ENCODE data around the gene PDE4B. TPM values are rescaled to one million over a fixed set of nuclear protein-coding genes. Genes with fewer than 3 reads are reported as not detected.
"Not testable (repeated sequence)": the region's sequence is repeated elsewhere in the genome, so short reads cannot be mapped to it uniquely, and the experiment has no call there.

The PDE4B gene
- total RNA-seq, 1 donor from 2014 or later = 10.9 TPM

DNA sequence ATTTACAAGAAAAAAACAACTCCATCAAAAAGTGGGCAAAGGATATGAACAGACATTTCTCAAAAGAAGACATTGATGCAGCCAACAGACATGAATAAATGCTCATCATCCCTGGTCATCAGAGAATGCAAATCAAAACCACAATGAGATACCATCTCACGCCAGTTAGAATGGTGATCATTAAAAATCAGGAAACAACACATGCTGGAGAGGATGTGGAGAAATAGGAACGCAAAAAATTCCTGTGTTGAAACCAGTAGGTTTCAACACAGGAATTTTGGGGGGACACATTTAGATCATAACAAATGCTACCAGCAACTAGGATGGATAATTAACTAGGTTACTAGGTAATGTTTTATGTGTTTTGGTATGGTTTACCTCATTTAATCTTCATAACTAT, 529.8 kb downstream of the PDE4B start:
- DNase-seq; H3K36me3 Mint-ChIP-seq (ENCODE audit: low read depth); H3K27me3 Mint-ChIP-seq; H3K27ac Mint-ChIP-seq; H3K4me3 Mint-ChIP-seq; intact Hi-C loops (cut with micrococcal nuclease): not testable (repeated sequence)
- Mint-ChIP-seq H3K4me1 (peaks cover 19% of the 10 kb centered on the region), H3K9me3 (peaks cover 21% of the 10 kb centered on the region)

GRCh38 chr1:66323958-66324625, 531.4 kb downstream of the PDE4B start:
- Mint-ChIP-seq H3K4me3 (no peak overlapping the region), H3K27me3 (no peaks in the 10 kb centered on the region), H3K4me1 (peaks cover 29% of the 10 kb centered on the region), H3K9me3 (peaks cover 19% of the 10 kb centered on the region), H3K36me3 (ENCODE audit: low read depth) (peaks cover 7% of the 10 kb centered on the region), H3K27ac (peak overlapping the region; percentile 10)
- DNase-seq = no peak
- intact Hi-C loops (cut with micrococcal nuclease) = no loop called here

DNA sequence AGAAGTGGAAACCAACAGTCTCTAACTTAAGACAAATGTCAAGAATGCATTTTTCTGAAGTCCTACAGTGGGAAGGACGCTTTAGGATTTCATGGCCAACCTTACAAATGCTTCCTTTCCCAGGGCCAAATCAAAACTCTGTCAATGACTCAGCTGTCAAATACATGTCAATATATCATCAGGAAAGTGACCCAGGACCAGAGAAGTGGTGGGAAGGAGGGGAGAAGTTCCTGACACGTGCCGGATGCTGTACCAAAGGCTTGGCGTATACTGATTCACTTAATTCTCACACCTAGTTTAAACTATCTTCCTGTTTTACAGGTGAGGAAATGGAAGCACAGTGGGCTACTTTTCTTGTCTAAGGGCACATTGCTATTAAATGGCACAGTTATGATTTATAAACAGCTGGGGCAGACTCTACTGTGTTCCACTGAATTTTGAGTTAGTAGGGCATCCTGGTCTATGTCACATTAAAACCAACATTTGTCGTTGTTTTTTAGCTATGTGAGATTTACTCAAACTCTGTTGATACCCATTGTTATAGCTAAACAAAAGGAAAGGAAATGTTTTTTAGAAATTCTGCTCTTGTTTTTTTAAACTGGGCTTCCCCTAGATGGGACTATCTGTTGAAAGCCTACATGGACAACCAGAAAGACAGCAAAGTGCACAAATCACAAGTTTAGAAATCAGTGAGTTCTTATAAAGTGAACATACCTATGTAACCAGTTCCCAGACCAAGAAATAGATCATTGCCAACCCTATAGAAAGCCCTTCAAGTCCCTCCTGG, 533.1 kb downstream of the PDE4B start:
- intact Hi-C loops (cut with micrococcal nuclease) = no loop called here
- DNase-seq = no peak
- Mint-ChIP-seq H3K4me3 (no peak overlapping the region), H3K4me1 (peaks cover 40% of the 10 kb centered on the region), H3K27me3 (no peaks in the 10 kb centered on the region), H3K36me3 (ENCODE audit: low read depth) (peaks cover 3% of the 10 kb centered on the region), H3K9me3 (peaks cover 13% of the 10 kb centered on the region), H3K27ac (no peak overlapping the region)

DNA sequence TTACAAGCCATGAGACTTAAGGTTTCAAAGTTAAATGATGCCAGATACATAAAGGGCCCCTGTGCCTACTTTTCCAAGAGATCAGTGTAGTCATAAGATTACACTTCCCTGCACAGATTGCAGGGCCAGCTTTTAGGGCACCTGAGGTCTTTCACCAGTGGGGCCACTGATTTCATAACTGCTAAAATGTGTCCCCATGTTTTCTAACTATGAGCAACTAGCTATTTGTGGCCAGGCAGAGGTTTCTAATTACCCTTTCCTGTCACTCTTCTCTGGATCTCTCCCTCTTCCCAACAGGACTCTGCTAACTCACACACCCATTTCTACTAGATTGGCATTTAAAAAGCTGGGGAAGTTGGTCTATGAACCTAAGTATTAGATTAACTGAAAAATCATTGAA, 534.2 kb downstream of the PDE4B start:
- no peaks in the 10 kb centered on the region for H3K36me3 Mint-ChIP-seq (ENCODE audit: low read depth)
- no peaks in the 10 kb centered on the region for H3K27me3 Mint-ChIP-seq
- peaks cover 6% of the 10 kb centered on the region for H3K9me3 Mint-ChIP-seq
- intact Hi-C loops (cut with micrococcal nuclease) = no loop called here
- no peak for DNase-seq
- H3K4me1 Mint-ChIP-seq = peaks cover 44% of the 10 kb centered on the region
- no peak overlapping the region for H3K27ac Mint-ChIP-seq
- H3K4me3 Mint-ChIP-seq = no peak overlapping the region

DNA sequence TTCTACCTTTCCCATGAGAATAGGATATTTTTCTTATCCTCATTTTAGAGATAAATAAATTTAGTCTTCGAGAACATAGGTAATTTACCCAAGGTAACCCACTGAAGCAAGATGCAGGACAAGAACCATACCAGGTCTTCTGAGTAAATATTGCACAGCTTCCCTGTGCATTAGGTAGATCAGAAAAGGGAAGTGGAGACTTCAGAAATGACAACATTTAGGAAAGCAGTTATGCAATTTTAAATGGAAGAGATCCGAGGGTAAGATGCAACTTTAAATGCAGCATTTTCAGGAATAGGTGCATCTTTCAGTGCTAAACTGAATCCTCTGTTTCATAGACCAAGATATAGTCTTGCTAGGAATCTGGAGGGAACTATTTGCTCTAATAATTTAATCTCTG, 534.9 kb downstream of the PDE4B start:
- intact Hi-C loops (cut with micrococcal nuclease) = no loop called here
- Mint-ChIP-seq H3K4me3 (no peak overlapping the region), H3K27ac (no peak overlapping the region), H3K9me3 (no peaks in the 10 kb centered on the region), H3K36me3 (ENCODE audit: low read depth) (no peaks in the 10 kb centered on the region), H3K27me3 (no peaks in the 10 kb centered on the region), H3K4me1 (peaks cover 45% of the 10 kb centered on the region)
- no peak for DNase-seq

DNA sequence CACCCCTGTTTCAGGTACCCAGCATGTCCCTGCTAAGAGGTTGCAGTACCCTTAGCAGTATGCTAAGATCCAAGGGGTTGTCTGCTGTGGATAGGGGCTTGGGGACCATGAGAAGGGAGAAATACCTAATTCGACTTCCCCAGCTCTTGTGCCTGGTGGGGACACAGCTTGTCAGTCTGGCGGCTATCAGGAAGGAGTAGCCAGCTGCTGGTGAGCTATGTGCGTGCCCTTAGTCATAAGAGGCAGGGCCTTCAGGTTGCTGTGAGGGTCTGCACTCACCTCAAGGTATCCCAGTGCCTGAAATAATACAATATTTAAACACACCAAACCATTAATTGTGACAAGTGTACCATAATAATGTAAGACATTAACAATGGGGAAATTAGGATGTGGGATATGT, 536.2 kb downstream of the PDE4B start:
- Mint-ChIP-seq H3K9me3 (no peaks in the 10 kb centered on the region), H3K4me1 (peaks cover 47% of the 10 kb centered on the region), H3K27ac (no peak overlapping the region), H3K36me3 (ENCODE audit: low read depth) (peaks cover 1% of the 10 kb centered on the region), H3K27me3 (no peaks in the 10 kb centered on the region), H3K4me3 (no peak overlapping the region)
- no peak for DNase-seq
- intact Hi-C loops (cut with micrococcal nuclease) = no loop called here

DNA sequence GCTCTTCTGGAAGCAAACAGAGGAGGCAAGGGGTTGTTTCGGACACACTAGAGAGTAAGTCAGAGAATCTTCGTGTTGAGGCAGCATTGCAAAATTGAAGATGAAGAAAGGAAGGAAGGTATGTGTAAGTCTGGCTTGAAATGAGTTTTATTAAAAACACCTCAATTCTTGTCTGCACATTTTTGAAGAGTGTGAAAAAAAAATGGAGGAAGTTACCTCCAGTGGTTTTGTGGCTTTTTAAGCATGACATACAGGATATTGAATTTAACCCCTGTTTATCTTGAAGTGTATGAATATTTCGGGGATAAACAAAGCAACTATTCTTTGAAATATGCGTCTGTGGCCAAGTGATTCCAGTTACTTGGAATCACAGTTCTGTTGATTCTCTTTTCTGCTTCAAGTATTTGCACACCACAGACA, 538.0 kb downstream of the PDE4B start:
- peak overlapping the region; percentile 86 for H3K27ac Mint-ChIP-seq

GRCh38 chr1:66331658-66332547, 539.2 kb downstream of the PDE4B start:
- Mint-ChIP-seq H3K36me3 (ENCODE audit: low read depth) (peaks cover 11% of the 10 kb centered on the region), H3K4me1 (peaks cover 56% of the 10 kb centered on the region), H3K4me3 (peak overlapping the region; percentile 98), H3K9me3 (no peaks in the 10 kb centered on the region), H3K27ac (peak overlapping the region; percentile 97), H3K27me3 (no peaks in the 10 kb centered on the region)
- intact Hi-C loops (cut with micrococcal nuclease) = loop anchor here (1.0 to 10.0 kb wide), 11 partner anchors 31 to 1353 kb away; partner anchors contain the start of genes DNAI4, GADD45A and MIER1
- DNase-seq = peak; percentile 82

More for the DNA sequence above, 538.0 kb downstream of the PDE4B start:
- H3K4me3 Mint-ChIP-seq = peak overlapping the region; percentile 73
- intact Hi-C loops (cut with micrococcal nuclease) = loop anchor here (5.0 to 10.0 kb wide), 4 partner anchors 518 to 1354 kb away; partner anchors contain the start of genes DNAI4, GADD45A and MIER1
- H3K9me3 Mint-ChIP-seq = no peaks in the 10 kb centered on the region
- H3K36me3 Mint-ChIP-seq (ENCODE audit: low read depth) = peaks cover 8% of the 10 kb centered on the region
- H3K27me3 Mint-ChIP-seq = no peaks in the 10 kb centered on the region
- peaks cover 48% of the 10 kb centered on the region for H3K4me1 Mint-ChIP-seq
- peak; percentile 81 for DNase-seq

- intact Hi-C loops (cut with micrococcal nuclease) = loop anchor here (1.0 to 10.0 kb wide), 11 partner anchors 31 to 1352 kb away; partner anchors contain the start of genes DNAI4, GADD45A and MIER1
- H3K4me1 Mint-ChIP-seq = peaks cover 59% of the 10 kb centered on the region
Measured at GRCh38 chr1:66332548-66332901, 539.8 kb downstream of the PDE4B start.

GRCh38 chr1:66333466-66334199, 540.9 kb downstream of the PDE4B start:
- intact Hi-C loops (cut with micrococcal nuclease) = loop anchor here (5.0 to 10.0 kb wide), 4 partner anchors 521 to 1351 kb away; partner anchors contain the start of genes DNAI4, GADD45A and MIER1
- Mint-ChIP-seq H3K4me3 (peak overlapping the region; percentile 98), H3K36me3 (ENCODE audit: low read depth) (peaks cover 20% of the 10 kb centered on the region), H3K4me1 (peaks cover 57% of the 10 kb centered on the region), H3K9me3 (no peaks in the 10 kb centered on the region), H3K27ac (peak overlapping the region; percentile 92), H3K27me3 (no peaks in the 10 kb centered on the region)
- peak; percentile 73 for DNase-seq

More at GRCh38 chr1:66332548-66332901, 539.8 kb downstream of the PDE4B start:
- Mint-ChIP-seq H3K27ac (peak overlapping the region; percentile 97), H3K9me3 (no peaks in the 10 kb centered on the region), H3K36me3 (ENCODE audit: low read depth) (peaks cover 14% of the 10 kb centered on the region), H3K4me3 (peak overlapping the region; percentile 98), H3K27me3 (no peaks in the 10 kb centered on the region)
- no peak for DNase-seq

DNA sequence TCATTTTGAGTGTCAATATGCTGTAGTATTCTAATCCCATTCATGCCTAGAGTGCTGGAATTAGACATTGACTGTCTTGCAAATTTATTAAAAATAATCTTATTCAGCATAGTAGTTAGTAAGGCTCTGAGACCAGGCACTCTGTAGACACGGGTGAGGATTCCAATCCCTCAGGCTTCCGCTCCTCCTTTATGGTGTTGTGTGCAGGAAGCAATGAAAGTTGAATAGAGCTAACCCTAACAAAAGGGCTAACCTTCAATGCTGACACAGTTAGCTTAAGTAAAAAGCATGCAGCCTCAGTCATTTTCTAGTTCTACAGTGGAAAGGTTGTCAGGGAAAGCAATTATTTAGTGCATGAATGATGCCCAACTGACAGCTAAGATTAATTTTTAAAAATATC, 541.6 kb downstream of the PDE4B start:
- DNase-seq = peak; percentile 73
- H3K4me3 Mint-ChIP-seq = peak overlapping the region; percentile 98
- H3K27me3 Mint-ChIP-seq = no peaks in the 10 kb centered on the region
- no peaks in the 10 kb centered on the region for H3K9me3 Mint-ChIP-seq
- peak overlapping the region; percentile 92 for H3K27ac Mint-ChIP-seq
- intact Hi-C loops (cut with micrococcal nuclease) = loop anchor here (5.0 to 10.0 kb wide), 4 partner anchors 522 to 1350 kb away; partner anchors contain the start of genes DNAI4, GADD45A and MIER1
- peaks cover 56% of the 10 kb centered on the region for H3K4me1 Mint-ChIP-seq
- peaks cover 21% of the 10 kb centered on the region for H3K36me3 Mint-ChIP-seq (ENCODE audit: low read depth)

DNA sequence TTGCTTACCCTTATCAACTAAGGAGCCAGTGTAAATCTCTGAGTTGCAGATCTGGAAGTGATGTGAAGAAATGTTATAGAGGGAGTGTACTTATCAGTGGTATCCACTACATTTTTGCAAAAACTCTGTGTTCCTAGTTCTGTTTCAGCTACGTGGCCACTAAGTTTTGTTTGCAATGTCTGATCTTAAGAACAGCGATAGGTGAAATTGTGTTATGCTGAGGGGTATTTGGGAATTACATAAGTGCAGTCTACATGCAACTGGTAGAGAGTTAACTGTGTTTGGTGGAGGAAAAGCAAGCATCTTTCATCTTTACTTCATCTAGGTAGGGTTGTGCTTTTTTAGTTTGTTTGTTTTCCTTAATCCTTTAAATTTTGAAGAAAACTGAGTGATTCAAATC, 542.4 kb downstream of the PDE4B start:
- DNase-seq = no peak
- no peaks in the 10 kb centered on the region for H3K27me3 Mint-ChIP-seq
- H3K4me1 Mint-ChIP-seq = peaks cover 55% of the 10 kb centered on the region
- intact Hi-C loops (cut with micrococcal nuclease) = loop anchor here (10.0 kb wide), 3 partner anchors 590 to 1350 kb away; partner anchors contain the start of genes DNAI4, GADD45A and MIER1
- peak overlapping the region; percentile 98 for H3K4me3 Mint-ChIP-seq
- H3K36me3 Mint-ChIP-seq (ENCODE audit: low read depth) = peaks cover 28% of the 10 kb centered on the region
- H3K27ac Mint-ChIP-seq = peak overlapping the region; percentile 99
- no peaks in the 10 kb centered on the region for H3K9me3 Mint-ChIP-seq
